Fibroblast of the aortic adventitia (primary cell): Measurements from ENCODE around the gene IGF2R. TPM values are rescaled to one million over a fixed set of nuclear protein-coding genes. Genes with fewer than 3 reads are reported as not detected.

Source experiments
- DNase-seq: peaks from one replicate; pipeline ENCODE4 v3.0.0-alpha.2; 2010; ENCODE audit warnings: low read depth
- H3K4me3 ChIP-seq: 2 replicates; pipeline ENCODE4 v1.5.1; 2011; ENCODE audit warnings: low read depth, mild to moderate bottlenecking, control low read depth, low read length, moderate library complexity
- CTCF ChIP-seq: IDR thresholded peaks from 2 replicates; pipeline ENCODE4 v1.5.1; 2011; ENCODE audit warnings: mild to moderate bottlenecking, low read length, control low read depth, inconsistent platforms; ENCODE audit not compliant: insufficient read depth
- total RNA-seq: library from RNA; depleted of rRNA; stranded (reverse); fragments of >200 nt; gene quantifications from 2 replicates; pipeline ENCODE4 v1.2.3, GENCODE V29; 2012; ENCODE audit warnings: low replicate concordance

Gene IGF2R
- total RNA-seq, 1 donor, result 112 TPM

DNA sequence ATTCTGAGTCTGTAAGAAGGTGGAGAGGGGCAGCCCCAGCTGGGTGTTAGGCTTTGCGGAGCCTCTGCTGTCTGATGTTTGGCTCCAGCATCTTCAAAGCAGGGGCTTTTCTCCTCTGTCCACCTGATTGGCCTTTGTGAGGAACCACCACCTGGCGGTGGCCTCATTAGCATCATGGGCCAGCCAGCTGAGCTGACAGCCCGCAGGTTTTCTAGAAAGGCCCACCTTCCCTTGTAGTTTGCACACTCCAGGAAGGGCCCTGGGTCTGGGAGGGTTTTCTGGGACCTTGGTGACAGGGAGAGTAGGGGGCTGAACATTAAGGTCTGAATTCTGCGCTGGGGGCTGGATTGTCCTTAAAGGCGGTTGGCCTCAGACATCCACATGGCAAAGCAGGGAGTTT, 11.6 kb downstream of the IGF2R start:
- no peak for DNase-seq
- TF ChIP-seq CTCF, result no peak
- H3K4me3 ChIP-seq, result no peak overlapping the region

GRCh38 chr6:159981071-159981402, 12.2 kb downstream of the IGF2R start:
- no peak for DNase-seq
- H3K4me3 ChIP-seq, result no peak overlapping the region
- no peak for TF ChIP-seq CTCF

GRCh38 chr6:159981403-159982245, 12.7 kb downstream of the IGF2R start:
- H3K4me3 ChIP-seq, result no peak overlapping the region
- peak; percentile 79 for DNase-seq
- TF ChIP-seq CTCF, result no peak

DNA sequence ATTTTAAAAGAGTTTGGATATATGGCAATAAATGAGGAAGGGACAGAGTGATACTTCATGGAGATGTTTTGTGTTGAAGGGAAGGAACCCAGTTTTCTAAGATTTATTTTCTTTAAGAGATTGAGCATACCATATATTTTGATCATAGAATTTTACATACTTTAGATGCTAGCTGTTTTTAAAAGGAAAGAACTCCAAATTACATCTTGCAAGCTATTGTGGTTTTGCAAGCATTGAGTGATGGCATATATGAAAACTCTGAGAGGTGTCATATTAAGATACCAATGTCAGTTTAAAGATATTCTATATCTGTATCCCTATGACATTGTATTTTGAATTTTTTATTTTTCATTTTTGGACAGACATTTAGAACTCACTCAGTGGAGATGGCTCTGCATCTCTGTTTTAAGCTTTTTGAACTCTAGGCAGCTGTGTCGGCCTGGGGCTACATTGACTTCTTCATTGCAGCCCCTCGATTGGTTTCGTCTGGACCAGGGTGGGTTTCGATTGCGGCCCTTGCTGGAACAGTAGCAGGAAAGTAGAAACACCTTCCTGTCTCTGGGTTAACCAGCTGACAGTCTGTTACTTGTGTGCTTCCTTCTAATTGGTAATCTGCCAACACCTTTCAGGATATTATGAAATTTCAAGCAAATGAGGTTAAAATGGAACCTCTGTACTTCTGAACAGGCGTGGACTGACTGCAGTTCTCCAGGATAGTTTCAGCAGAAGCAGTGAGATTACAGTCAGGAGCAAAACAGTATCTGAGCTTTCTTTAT, 14.0 kb downstream of the IGF2R start:
- H3K4me3 ChIP-seq, result no peak overlapping the region
- peak; percentile 62 for DNase-seq
- no peak for TF ChIP-seq CTCF

DNA sequence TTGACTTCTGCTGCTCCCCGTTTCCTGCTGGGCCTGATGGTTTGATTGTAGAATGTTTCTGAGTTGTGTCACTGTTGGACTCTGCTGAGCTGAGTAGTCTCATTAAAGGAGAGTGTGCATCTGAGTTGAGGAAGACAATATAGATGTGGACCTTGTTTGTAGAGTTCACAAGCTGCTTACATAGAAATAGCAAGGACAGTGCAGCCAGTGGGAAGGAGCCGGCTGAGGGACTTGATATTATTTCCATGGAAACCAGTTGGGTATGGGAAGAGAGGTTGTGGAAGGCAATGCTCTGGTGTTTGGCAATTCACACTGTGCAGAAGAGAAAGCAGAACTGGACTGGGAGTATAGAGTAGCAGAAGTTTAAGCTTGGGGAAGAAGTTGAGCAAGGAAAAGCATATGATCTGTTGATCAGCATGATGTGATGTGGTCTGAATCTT, 14.8 kb downstream of the IGF2R start:
- no peak overlapping the region for H3K4me3 ChIP-seq
- no peak for TF ChIP-seq CTCF
- DNase-seq, result peak; percentile 46

GRCh38 chr6:159984268-159984786, 15.4 kb downstream of the IGF2R start:
- H3K4me3 ChIP-seq, result no peak overlapping the region
- no peak for TF ChIP-seq CTCF
- peak; percentile 87 for DNase-seq
